Effector memory CD8-positive, alpha-beta T cell (primary cell): ENCODE measurements around the gene TRABD2B.

ENCODE experiments used
- ATAC-seq: fragments of 150-1000 bp; cut with Tn5 transposase; replicated peaks from 2 replicates; pipeline ENCODE4 v1.10.0; 2021; ENCODE audit warnings: mild to moderate bottlenecking, moderate library complexity
- DNase-seq, 3 experiments: peaks; one replicate each; pipeline ENCODE4 v3.0.0; 2021
- H3K27ac Mint-ChIP-seq, 2 donors: one replicate each; pipeline ENCODE4 v1.8.0; 2022; ENCODE audit warnings: mild to moderate bottlenecking in 2 of 2, mixed read lengths in 2 of 2, moderate library complexity in 2 of 2
- H3K27me3 Mint-ChIP-seq, 2 donors: one replicate each; pipeline ENCODE4 v1.8.0; 2022; ENCODE audit warnings: mixed read lengths in 2 of 2
- H3K36me3 Mint-ChIP-seq: one replicate; pipeline ENCODE4 v1.8.0; 2022; ENCODE audit warnings: mild to moderate bottlenecking, moderate library complexity, mixed read lengths; ENCODE audit not compliant: insufficient read depth
- H3K4me1 Mint-ChIP-seq, 2 donors: one replicate each; pipeline ENCODE4 v1.8.0; 2022; ENCODE audit warnings: low read depth in 2 of 2, mixed read lengths in 2 of 2
- H3K4me3 Mint-ChIP-seq, 2 donors: one replicate each; pipeline ENCODE4 v1.8.0; 2022; ENCODE audit warnings: mild to moderate bottlenecking in 2 of 2, mixed read lengths in 2 of 2, moderate library complexity in 2 of 2
- H3K9me3 Mint-ChIP-seq, 2 donors: one replicate each; pipeline ENCODE4 v1.8.0; 2022; ENCODE audit warnings: mixed read lengths in 2 of 2

Gene TRABD2B

GRCh38 chr1:47908258-47908657, 88.9 kb downstream of the TRABD2B start:
- Mint-ChIP-seq H3K27ac (no peak overlapping the region), H3K4me3 (no peak overlapping the region), H3K36me3 (no peaks in the 10 kb centered on the region), H3K27me3 (peaks cover 21 to 45% of the 10 kb centered on the region in 2 donors), H3K4me1 (no peaks in the 10 kb centered on the region), H3K9me3 (no peaks in the 10 kb centered on the region)
- ATAC-seq (no peak), DNase-seq (no peak)

- Mint-ChIP-seq H3K4me1 (no peaks in the 10 kb centered on the region), H3K27me3 (peaks cover 21 to 42% of the 10 kb centered on the region in 2 donors), H3K4me3 (no peak overlapping the region), H3K27ac (no peak overlapping the region), H3K36me3 (no peaks in the 10 kb centered on the region), H3K9me3 (no peaks in the 10 kb centered on the region)
- DNase-seq (no peak), ATAC-seq (no peak)
These were observed 90.0 kb downstream of the TRABD2B start for GRCh38 chr1:47907177-47907528.

- no peak for ATAC-seq
- no peaks in the 10 kb centered on the region for H3K4me1 Mint-ChIP-seq
- H3K9me3 Mint-ChIP-seq: no peaks in the 10 kb centered on the region
- H3K36me3 Mint-ChIP-seq: no peaks in the 10 kb centered on the region
- no peak overlapping the region for H3K27ac Mint-ChIP-seq
- no peak overlapping the region for H3K4me3 Mint-ChIP-seq
- H3K27me3 Mint-ChIP-seq: peaks cover 24 to 40% of the 10 kb centered on the region in 2 donors
- DNase-seq: no peak
These were observed 90.5 kb downstream of the TRABD2B start for GRCh38 chr1:47906527-47907176.

- Mint-ChIP-seq H3K27me3 (peaks cover 29 to 34% of the 10 kb centered on the region in 2 donors), H3K4me3 (no peak overlapping the region), H3K36me3 (no peaks in the 10 kb centered on the region), H3K9me3 (no peaks in the 10 kb centered on the region), H3K4me1 (no peaks in the 10 kb centered on the region), H3K27ac (no peak overlapping the region)
- DNase-seq: no peak
- ATAC-seq: no peak
These were observed 91.2 kb downstream of the TRABD2B start for GRCh38 chr1:47906009-47906432.

GRCh38 chr1:47903723-47904122, 93.5 kb downstream of the TRABD2B start:
- DNase-seq: no peak
- no peak overlapping the region for H3K4me3 Mint-ChIP-seq
- no peaks in the 10 kb centered on the region for H3K9me3 Mint-ChIP-seq
- H3K4me1 Mint-ChIP-seq: no peaks in the 10 kb centered on the region
- peaks cover 12 to 17% of the 10 kb centered on the region in 2 donors for H3K27me3 Mint-ChIP-seq
- no peaks in the 10 kb centered on the region for H3K36me3 Mint-ChIP-seq
- H3K27ac Mint-ChIP-seq: no peak overlapping the region
- ATAC-seq: no peak

- Mint-ChIP-seq H3K4me3 (no peak overlapping the region), H3K27me3 (peaks cover 14 to 26% of the 10 kb centered on the region in 2 donors), H3K4me1 (no peaks in the 10 kb centered on the region), H3K9me3 (no peaks in the 10 kb centered on the region), H3K36me3 (no peaks in the 10 kb centered on the region), H3K27ac (no peak overlapping the region)
- no peak for ATAC-seq
- no peak for DNase-seq
These were observed 96.1 kb downstream of the TRABD2B start for GRCh38 chr1:47901001-47901575.

GRCh38 chr1:47898133-47898845, 98.9 kb downstream of the TRABD2B start:
- Mint-ChIP-seq H3K4me3 (no peak overlapping the region), H3K36me3 (no peaks in the 10 kb centered on the region), H3K27ac (no peak overlapping the region), H3K4me1 (no peaks in the 10 kb centered on the region), H3K9me3 (no peaks in the 10 kb centered on the region), H3K27me3 (peaks cover 20 to 35% of the 10 kb centered on the region in 2 donors)
- DNase-seq: no peak
- no peak for ATAC-seq

GRCh38 chr1:47895279-47896125, 101.7 kb downstream of the TRABD2B start:
- H3K27ac Mint-ChIP-seq: no peak overlapping the region
- no peak for DNase-seq
- H3K27me3 Mint-ChIP-seq: peaks cover 12 to 30% of the 10 kb centered on the region in 2 donors
- H3K9me3 Mint-ChIP-seq: no peaks in the 10 kb centered on the region
- no peak for ATAC-seq
- H3K36me3 Mint-ChIP-seq: no peaks in the 10 kb centered on the region
- no peaks in the 10 kb centered on the region for H3K4me1 Mint-ChIP-seq
- no peak overlapping the region for H3K4me3 Mint-ChIP-seq

- Mint-ChIP-seq H3K27me3 (peaks cover 12 to 30% of the 10 kb centered on the region in 2 donors), H3K9me3 (no peaks in the 10 kb centered on the region), H3K36me3 (no peaks in the 10 kb centered on the region), H3K27ac (no peak overlapping the region), H3K4me1 (no peaks in the 10 kb centered on the region), H3K4me3 (no peak overlapping the region)
- DNase-seq: no peak
- no peak for ATAC-seq
These were observed 102.5 kb downstream of the TRABD2B start for GRCh38 chr1:47894410-47895278.

- no peak overlapping the region for H3K4me3 Mint-ChIP-seq
- H3K4me1 Mint-ChIP-seq: no peaks in the 10 kb centered on the region
- H3K27ac Mint-ChIP-seq: no peak overlapping the region
- H3K27me3 Mint-ChIP-seq: peaks cover 12 to 39% of the 10 kb centered on the region in 2 donors
- H3K9me3 Mint-ChIP-seq: no peaks in the 10 kb centered on the region
- DNase-seq (no peak), ATAC-seq (no peak)
- no peaks in the 10 kb centered on the region for H3K36me3 Mint-ChIP-seq
These were observed 103.8 kb downstream of the TRABD2B start for GRCh38 chr1:47893412-47893811.

- H3K27ac Mint-ChIP-seq: no peak overlapping the region
- no peaks in the 10 kb centered on the region for H3K9me3 Mint-ChIP-seq
- H3K4me1 Mint-ChIP-seq: no peaks in the 10 kb centered on the region
- ATAC-seq (no peak), DNase-seq (no peak)
- no peak overlapping the region for H3K4me3 Mint-ChIP-seq
- H3K36me3 Mint-ChIP-seq: no peaks in the 10 kb centered on the region
- peaks cover 12 to 29% of the 10 kb centered on the region in 2 donors for H3K27me3 Mint-ChIP-seq
These were observed 106.4 kb downstream of the TRABD2B start for GRCh38 chr1:47890779-47891178.

GRCh38 chr1:47888294-47888629, 108.9 kb downstream of the TRABD2B start:
- Mint-ChIP-seq H3K36me3 (no peaks in the 10 kb centered on the region), H3K4me1 (no peaks in the 10 kb centered on the region), H3K27me3 (peaks cover 7 to 17% of the 10 kb centered on the region in 2 donors), H3K9me3 (no peaks in the 10 kb centered on the region), H3K27ac (no peak overlapping the region), H3K4me3 (no peak overlapping the region)
- ATAC-seq: no peak
- no peak for DNase-seq
